Glomerular visceral epithelial cell (primary cell): ENCODE data around the gene CHRM5.
"Not testable (repeated sequence)": the region's sequence is repeated elsewhere in the genome, so short reads cannot be mapped to it uniquely, and the experiment has no call there.

ENCODE experiments used
- DNase-seq: peaks from one replicate; pipeline ENCODE4 v3.0.0-alpha.2; 2016; ENCODE audit errors: extremely low spot score

Gene CHRM5

GRCh38 chr15:33988384-33988783 is 20.1 kb downstream of the CHRM5 start:
- DNase-seq, result peak; percentile 7

GRCh38 chr15:33994005-33994615 is 25.8 kb downstream of the CHRM5 start:
- DNase-seq, result peak; percentile 10

DNA sequence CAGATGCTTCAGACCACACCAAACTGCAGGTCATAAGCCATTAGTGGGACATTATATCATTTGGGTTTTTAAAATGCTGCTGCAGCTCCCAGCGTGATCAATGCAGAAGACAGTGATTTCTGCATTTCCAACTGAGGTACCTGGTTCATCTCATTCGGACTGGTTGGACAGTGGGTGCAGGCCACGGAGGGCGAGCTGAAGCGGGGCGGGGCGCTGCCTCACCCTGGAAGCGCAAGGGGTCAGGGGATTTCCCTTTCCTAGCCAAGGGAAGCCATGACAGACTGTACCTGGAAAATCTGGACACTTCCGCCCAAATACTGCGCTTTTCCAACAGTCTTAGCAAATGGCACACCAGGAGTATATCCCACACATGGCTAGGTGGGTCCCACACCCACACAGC is 27.4 kb downstream of the CHRM5 start:
- DNase-seq, result not testable (repeated sequence)

DNA sequence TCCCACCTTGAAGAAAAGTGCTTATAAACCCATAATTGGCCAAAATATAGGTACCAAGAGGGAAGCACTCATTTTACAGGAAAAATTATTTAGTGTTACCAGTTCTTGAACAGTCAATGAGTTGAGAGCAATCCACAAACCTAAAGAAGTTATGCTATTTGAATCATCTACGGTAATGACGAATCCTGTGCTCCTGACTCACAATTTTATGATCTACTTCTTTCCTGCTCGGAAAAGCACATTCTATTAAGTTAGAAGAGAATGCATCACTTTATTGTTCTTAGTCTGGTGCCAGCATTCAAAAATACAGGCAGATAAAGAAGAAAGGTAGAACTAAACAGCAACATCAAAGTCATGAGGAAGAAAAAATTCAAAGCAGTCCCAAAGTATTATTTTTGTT is 33.2 kb downstream of the CHRM5 start:
- DNase-seq, result no peak

DNA sequence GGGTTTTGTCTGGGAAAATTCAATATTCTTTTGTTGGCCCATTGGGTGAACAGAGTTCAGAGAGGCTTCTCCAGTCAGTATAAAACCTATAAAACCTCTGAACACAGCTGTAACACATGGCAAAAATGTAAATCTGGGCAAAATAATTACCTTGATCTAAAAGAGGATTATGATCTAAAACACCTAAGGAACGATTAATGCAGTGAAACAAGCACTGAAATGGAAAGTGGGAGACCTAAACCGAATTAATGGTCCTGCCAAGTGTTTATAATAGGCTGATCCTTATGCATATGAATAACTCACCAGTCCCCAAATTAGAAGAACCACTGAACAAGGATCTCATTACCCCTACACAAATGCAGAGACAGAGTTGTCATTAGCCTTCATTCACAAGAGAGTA is 38.1 kb downstream of the CHRM5 start:
- no peak for DNase-seq

DNA sequence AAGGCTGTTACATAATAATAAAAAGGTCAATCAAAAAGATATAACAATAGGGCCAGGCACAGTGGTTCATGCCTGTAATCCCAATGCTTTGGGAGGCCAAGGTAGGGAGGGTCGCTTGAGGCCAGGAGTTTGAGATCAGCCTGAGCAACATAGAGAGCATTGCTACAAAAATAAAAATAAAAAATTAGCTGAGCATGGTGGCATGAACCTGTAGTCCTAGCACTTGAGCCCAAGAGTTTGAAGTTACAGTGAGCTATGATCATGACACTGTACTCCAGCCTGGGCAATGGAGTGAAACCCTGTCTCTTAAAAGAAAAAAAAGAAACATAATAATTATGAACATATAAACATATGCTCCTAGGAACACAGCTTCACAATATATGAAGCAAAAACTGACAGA is 41.4 kb downstream of the CHRM5 start:
- no peak for DNase-seq

- DNase-seq, result no peak
Measured at GRCh38 chr15:34010921-34011320, 42.6 kb downstream of the CHRM5 start.

DNA sequence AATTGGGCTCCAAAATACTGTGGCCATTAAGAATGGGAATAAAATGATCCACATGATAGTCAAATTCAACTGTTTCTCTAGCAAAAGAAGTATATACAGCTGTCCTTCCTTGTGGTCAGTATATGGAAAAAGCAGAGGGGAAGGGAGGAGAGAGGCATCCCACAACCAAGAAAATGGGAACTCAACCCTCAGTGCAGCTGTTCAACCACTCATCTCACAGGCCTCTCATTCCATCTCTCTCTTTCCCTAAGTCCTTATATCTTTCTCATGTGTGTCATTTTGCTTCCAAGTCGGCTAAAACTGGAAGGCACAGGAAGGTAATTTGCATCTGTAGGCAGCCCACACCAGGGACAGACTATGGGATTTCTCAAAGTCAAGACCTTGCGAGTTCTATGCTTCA is 43.2 kb downstream of the CHRM5 start:
- DNase-seq, result no peak

DNA sequence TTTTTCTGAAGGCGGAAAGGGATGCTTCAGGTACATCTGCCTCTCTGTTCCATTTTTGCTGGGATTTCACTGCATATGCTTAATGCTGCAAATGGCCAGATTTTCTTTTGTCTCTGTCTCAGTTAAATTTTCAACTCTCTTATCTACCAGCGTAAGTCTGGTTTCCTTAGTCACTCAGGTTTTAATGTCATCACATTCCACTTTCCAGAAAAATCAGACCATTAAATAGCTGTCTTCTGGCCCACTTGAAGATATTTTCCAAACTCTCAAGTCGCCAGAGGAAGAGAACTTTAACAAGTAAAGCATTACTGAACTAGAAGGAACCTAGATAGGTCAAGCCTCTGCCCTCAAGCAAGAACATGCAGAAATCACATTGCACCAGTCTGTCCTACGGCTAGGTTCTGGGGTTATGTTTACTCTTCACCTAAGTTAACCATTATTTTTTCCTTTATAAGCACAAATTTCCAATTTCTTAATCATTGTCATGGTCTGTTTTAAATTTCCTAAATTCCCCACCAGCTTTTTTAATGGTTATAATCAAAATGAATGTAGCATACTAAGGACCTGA is 44.2 kb downstream of the CHRM5 start:
- DNase-seq, result no peak

DNA sequence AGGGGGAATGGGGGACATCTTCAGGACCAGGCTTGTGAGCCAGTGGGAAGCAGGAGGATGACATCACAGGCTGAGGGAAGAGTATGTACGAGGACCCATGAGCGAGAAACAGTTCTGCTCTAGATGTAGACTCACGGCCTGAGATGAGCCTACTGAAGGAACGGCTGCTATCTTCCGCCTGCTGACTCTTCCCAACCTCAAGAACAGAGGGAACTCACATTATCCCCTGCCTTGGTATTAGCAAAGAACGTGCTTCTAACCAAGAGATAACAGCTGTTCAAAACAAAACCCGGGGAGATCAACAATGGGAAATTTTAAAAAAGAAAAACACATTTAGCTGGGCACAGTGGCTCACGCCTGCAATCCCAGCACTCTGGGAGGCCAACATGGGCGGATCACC is 45.4 kb downstream of the CHRM5 start:
- no peak for DNase-seq

- DNase-seq, result peak; percentile 65
Measured at GRCh38 chr15:34014556-34014955, 46.3 kb downstream of the CHRM5 start.

DNA sequence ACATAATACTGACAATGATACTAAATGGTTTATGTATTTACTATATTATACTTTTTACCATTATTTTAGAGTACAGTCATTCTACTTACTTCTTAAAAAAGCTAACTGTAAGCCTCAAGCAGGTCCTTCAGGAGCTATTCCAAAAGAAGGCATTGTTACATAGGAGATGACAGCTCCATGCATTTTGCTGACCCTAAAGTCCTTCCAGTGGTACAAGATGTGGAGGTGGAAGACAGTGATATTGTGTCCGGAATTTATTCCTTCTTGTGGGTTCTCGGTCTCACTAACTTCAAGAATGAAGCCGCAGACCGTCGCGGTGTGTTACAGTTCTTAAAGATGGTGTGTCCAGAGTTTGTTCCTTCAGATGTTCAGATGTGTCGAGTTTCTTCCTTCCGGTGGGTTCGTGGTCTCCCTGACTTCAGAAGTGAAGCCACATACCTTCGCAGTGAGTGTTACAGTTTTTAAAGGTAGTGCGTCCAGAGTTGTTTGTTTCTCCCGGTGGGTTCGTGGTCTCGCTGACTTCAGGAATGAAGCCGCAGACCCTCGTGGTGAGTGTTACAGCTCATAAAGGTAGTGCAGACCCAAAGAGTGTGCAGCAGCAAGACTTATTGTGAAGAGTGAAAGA is 49.8 kb downstream of the CHRM5 start:
- DNase-seq, result no peak

DNA sequence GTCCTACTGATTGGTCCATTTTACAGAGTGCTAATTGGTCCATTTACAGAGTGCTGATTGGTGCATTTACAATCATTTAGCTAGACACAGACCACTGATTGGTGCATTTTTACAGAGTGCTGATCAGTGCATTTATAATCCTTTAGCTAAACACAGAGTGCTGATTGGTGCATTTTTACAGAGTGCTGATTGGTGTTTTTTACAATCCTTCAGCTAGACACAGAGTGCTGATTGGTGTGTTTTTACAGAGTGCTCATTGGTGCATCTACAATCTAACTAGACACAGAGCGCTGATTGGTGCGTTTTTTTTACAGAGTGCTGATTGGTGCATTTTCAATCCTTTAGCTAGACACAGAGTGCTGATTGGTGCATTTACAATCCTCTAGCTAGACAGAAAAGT is 50.4 kb downstream of the CHRM5 start:
- not testable (repeated sequence) for DNase-seq

DNA sequence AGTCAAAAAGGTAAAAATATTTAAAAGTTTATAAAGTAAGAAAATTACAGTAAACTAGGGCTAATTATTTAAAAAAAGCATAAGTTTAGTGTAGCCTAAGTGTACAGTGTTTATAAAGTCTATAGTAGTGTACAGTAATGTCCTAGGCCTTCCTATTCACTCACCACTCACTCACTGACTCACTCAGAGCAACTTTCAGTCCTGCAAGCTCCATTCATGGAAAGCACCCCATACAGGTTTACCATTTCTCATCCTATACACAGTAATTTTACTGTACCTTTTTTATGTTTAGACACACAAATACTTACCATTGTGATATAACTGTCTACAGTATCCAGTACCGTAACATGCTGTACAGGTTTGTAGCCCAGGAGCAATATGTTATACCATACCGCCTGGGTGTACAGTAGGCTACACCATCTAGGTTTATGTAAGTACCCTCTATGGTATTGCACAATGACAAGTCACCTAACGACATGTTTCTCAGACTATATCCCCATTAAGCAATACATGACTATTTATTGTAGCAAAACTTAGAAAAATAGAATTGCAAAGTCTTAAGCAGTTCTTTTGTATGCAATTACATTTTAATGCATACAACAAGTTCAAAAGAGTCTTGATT is 51.2 kb downstream of the CHRM5 start:
- no peak for DNase-seq

DNA sequence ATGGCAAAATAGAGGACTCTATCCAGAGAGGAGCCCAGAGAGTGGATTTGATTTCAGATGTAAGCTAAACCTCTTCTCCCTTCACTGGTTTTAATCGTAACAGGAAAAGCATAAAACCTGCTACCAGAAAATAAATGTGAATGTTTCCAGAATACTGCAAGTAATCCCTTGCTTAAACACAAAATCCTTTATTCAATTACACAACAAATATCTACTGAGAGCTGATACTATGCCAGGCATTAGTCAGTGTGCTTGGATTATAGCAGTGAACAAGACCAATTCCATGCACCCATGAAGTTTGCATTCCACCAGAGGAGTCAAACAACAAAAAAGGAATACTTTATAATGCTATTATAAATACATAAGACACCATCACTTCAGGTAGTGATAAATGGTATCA is 55.6 kb downstream of the CHRM5 start:
- DNase-seq, result no peak

- DNase-seq, result no peak
Measured at GRCh38 chr15:34025252-34025651, 57.0 kb downstream of the CHRM5 start.

DNA sequence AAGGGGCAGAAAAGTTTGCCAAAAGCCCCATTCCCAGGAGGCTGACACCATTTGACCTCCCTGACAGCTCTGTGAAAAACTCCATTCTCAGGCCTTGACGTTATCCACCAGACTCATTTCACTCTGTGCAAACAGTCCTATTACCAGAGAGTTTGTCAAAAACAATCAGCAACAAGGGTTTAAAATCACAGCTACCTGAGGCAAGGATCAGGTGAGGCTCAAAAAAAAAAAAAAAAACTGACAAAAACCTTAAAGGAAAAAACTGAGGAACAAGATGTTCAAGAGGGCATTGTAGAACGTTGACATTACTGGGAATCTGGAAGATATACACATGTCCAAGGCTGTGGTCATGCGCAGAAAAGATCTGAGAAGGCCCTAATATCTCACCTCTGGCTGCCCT is 59.3 kb downstream of the CHRM5 start:
- DNase-seq, result no peak

DNA sequence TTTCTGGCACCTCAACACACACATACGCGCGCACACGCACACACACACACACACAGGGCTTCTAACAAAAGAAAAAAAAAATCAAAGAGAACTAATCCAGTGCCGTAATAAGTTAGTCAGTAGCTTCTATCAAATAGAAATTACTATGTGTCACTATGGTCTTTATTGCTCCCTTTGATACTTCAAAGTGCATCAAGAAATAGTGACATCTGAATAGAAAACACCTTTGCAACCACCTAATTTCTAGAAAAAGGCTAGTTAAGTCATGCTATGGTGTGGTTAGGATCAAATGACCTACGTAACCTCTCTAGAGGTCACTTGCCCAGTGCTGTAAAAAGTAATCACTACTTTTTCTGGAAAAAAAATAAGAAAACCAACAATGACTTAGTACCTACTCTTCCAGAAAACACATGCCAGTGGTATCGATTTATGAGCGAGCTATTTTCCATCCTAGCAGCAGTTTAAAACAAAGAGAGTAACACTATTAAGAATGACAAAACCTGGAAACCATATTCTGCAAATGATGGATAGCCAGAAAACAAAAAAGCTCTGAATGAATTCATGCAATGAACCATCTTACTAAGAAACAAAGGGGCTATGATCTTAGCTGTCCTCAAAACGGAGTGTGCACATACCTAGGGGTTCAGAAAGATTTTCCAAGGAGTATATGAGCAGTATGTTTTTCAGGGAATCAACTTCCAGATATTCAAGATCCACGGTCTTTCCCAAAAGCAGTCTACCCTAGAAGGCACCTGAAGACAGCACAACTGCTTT is 63.9 kb downstream of the CHRM5 start:
- DNase-seq, result no peak

- DNase-seq, result peak; percentile 78
Measured at GRCh38 chr15:34038023-34038870, 70.0 kb downstream of the CHRM5 start.

DNA sequence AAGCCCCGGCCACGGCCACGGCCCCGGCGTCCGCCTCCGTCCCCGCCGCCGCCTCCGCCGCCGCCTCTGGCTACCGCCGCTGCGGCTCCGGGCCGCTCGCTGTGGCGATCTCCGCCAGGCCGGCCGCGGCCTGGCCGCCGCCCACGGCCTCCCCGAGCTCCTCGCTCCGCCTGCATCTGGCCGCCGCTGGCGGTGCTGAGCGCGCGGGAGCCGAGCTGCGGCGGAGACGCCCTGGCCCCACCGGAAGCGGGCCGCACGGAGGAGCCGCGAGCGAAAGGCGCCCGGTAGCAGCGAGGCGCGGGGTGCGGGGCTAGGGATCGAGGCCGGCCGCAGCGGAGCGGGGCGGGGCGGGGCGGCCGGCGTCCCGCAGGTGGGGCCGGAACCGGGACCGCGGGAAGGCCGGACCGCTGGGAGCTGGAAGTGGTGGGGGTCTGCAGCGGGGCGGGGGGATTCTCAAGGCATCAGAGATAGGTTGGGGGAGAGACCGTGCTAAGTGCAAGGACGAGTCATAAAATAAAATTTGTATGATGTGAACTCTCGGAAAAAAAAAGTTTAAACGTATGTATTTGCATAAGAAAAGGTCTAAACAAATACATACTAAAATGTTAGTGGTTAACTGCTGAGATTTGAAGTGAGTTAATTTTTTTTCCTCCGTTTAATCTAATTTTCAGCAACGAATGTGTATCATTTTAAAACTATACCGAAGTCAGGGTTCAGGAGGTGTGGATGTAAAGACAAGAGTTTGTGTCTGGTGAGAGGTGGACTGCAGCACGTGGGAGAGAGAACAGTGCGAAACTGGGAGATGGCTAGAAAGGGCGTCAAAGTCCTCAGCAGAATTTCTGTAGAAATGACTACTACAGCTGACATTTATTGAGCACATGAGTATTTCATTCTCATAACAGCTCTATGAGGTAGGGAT is 70.8 kb downstream of the CHRM5 start, which contains the start of gene AVEN:
AVEN (minus strand) TSS at position 334 of the 919 bp plus-strand sequence; CDS start at position 176, 158 bp downstream.
- DNase-seq, result peak; percentile 55
